Ovary (tissue), 3 donors: ENCODE data around the gene F5.

ENCODE experiments used
- CTCF ChIP-seq, 3 donors: fragments of 450-650 bp in 2 of 3; fragments of 200-600 bp in 1 of 3; IDR thresholded peaks; one replicate each; pipeline versions ENCODE4 v1.5.1 to v1.8.0; 2016 to 2022; ENCODE audit warnings: antibody characterized with exemption in 3 of 3, mild to moderate bottlenecking in 1 of 3
- EP300 ChIP-seq: sonication (generic); formaldehyde crosslinking; IDR thresholded peaks from one replicate; pipeline ENCODE4 v1.6.1; 2017; ENCODE audit warnings: antibody characterized with exemption
- donor health status: DM: no; HTN: no; CAD: no.

GRCh38 chr1:169601096-169601881, 15.0 kb upstream of the F5 start:
- TF ChIP-seq CTCF (IDR thresholded peaks at IDR 0.05) = no peak
- TF ChIP-seq EP300 = no peak
